Upper lobe of left lung (tissue), 6 donors: Measurements from ENCODE around the gene UBE2N. TPM values are rescaled to one million over a fixed set of nuclear protein-coding genes. Genes with fewer than 3 reads are reported as not detected.

Experiments
- ATAC-seq, 2 donors: fragments of 200-7000 bp; cut with Tn5 transposase; one replicate each; pipeline ENCODE4 v1.9.1; 2022; ENCODE audit warnings: mild to moderate bottlenecking in 2 of 2, moderate library complexity in 2 of 2; ENCODE audit not compliant: low FRiP score in 2 of 2
- DNase-seq, 2 donors: peaks; one replicate each; pipeline ENCODE4 v3.0.0-alpha.2; 2019 to 2020
- H3K27ac ChIP-seq, 4 donors: fragments of 200-600 bp; sonication (generic); one replicate each; pipeline ENCODE4 v1.5.1; 2016 to 2019
- H3K27me3 ChIP-seq, 4 donors: fragments of 200-600 bp; sonication (generic); one replicate each; pipeline ENCODE4 v1.5.1; 2017 to 2019
- H3K36me3 ChIP-seq, 4 donors: fragments of 200-600 bp; sonication (generic); one replicate each; pipeline ENCODE4 v1.5.1; 2016 to 2019
- H3K4me1 ChIP-seq, 4 donors: fragments of 200-600 bp; sonication (generic); one replicate each; pipeline ENCODE4 v1.5.1; 2018 to 2019
- H3K4me3 ChIP-seq, 4 donors: fragments of 200-600 bp; sonication (generic); one replicate each; pipeline ENCODE4 v1.5.1; 2017 to 2019; ENCODE audit warnings: mild to moderate bottlenecking in 2 of 4, moderate library complexity in 1 of 4
- H3K9me3 ChIP-seq, 4 donors: fragments of 200-600 bp; sonication (generic); one replicate each; pipeline ENCODE4 v1.5.1; 2018 to 2019
- EP300 ChIP-seq, 4 donors: sonication (generic); formaldehyde crosslinking; IDR thresholded peaks; one replicate each; pipeline ENCODE4 v1.5.1; 2017; ENCODE audit warnings: antibody characterized with exemption in 4 of 4, control low read depth in 2 of 4
- POLR2A ChIP-seq, 4 donors: fragments of 450-650 bp; IDR thresholded peaks; one replicate each; pipeline ENCODE4 v1.5.1; 2016 to 2017; ENCODE audit warnings: antibody characterized with exemption in 4 of 4, mild to moderate bottlenecking in 2 of 4
- POLR2AphosphoS5 ChIP-seq, 2 donors: sonication (generic); formaldehyde crosslinking; IDR thresholded peaks; one replicate each; pipeline ENCODE4 v1.5.1; 2017; ENCODE audit warnings: antibody characterized with exemption in 2 of 2
- WGBS, 2 donors: methylation state at CpG; one replicate each; pipeline ENCODE4 v1.1.5; 2017 to 2018; 5-methylcytosine and 5-hydroxymethylcytosine counted together
- total RNA-seq, 6 donors: library from RNA; depleted of rRNA in 4 of 6; stranded (reverse); fragments of >200 nt in 4 of 6; gene quantifications; one replicate each; pipeline versions ENCODE4 v1.1.0 to v1.2.1, GENCODE V29; 2016 to 2021
- TF ChIP-seq, protein P1 (sequence below), 6 experiments: fragments of 450-650 bp in 4 of 6; fragments of 200-600 bp in 2 of 6; sonication (generic) in 2 of 6; IDR thresholded peaks; one replicate each; pipeline ENCODE4 v1.5.1; 2016 to 2019; ENCODE audit warnings: antibody characterized with exemption in 6 of 6
- donor health status: DM: no; HTN: no; CAD: no; lungs with moderate emphysema.
- donor health status: DM: no; HTN: yes; CAD: no; lungs with severe emphysema.

The UBE2N gene, protein sequence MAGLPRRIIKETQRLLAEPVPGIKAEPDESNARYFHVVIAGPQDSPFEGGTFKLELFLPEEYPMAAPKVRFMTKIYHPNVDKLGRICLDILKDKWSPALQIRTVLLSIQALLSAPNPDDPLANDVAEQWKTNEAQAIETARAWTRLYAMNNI
- 10 to 100 TPM in 5 of 6 donors, 1 to 10 TPM in 1; 10.0 to 78.1 (median 46.3) TPM for total RNA-seq

DNA sequence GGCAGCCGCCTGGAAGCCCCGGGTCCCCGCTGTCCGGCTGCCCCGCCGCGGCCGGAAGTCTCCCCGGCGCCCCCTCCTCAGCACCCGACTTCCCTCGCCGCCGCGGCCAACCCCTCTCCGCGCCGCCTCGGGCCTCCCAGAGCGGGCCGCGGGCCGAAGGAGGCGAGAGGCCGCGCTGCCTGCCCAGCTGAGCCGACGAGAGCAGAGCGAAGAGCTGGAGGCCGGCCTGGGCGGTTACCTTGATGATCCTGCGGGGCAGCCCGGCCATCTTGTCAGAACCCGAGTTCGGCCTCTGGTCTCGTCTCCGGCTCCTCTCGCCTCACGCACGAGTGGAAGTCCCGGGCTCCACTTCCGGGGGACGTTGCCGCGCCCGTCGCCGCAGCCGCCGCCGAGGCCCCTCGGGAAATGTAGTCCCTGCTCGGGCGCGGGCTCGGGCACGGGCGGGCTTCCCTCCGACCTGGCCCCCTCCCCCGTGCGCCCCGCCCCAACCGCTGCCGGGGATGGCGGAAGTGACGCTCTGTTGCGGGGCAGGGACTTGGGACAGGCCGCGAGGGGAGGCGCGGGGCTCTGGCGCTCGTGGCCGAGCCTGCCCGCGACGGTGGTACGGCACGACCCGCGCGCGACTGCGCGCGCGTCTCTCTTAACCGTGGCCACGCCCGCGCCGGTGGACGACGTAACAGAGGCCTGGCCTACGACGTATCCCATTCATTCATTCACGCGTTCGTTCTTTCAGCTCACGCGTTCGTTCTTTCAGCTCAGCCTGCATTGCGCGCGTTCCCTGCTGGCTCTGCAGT lies at the start of gene UBE2N:
TSS of gene UBE2N (minus strand) at position 331 of the 794 bp plus-strand sequence. CDS start at position 268, 63 bp downstream.
- peaks cover 25 to 49% (median 33%) of the 10 kb centered on the region in 4 donors for H3K4me1 ChIP-seq
- peak within 1 kb of the TSS; percentile 96 to 100 (median 99) for H3K4me3 ChIP-seq
- peak within 1 kb of the TSS; percentile 90 to 97 (median 96) for H3K27ac ChIP-seq
- WGBS, 2 donors, result 0% methylated on average over 3 to 74 of the region's 105 CpGs
- TF ChIP-seq POLR2AphosphoS5 (IDR thresholded peaks at IDR 0.05) (peak; percentile 81 to 83), EP300 (IDR thresholded peaks at IDR 0.05) (peak in 2 of 4 donors; percentile 1 to 46), POLR2A (IDR thresholded peaks at IDR 0.05) (peak in 3 of 4 donors; percentile 61 to 87 (median 67))
- TF ChIP-seq, protein P1, sequence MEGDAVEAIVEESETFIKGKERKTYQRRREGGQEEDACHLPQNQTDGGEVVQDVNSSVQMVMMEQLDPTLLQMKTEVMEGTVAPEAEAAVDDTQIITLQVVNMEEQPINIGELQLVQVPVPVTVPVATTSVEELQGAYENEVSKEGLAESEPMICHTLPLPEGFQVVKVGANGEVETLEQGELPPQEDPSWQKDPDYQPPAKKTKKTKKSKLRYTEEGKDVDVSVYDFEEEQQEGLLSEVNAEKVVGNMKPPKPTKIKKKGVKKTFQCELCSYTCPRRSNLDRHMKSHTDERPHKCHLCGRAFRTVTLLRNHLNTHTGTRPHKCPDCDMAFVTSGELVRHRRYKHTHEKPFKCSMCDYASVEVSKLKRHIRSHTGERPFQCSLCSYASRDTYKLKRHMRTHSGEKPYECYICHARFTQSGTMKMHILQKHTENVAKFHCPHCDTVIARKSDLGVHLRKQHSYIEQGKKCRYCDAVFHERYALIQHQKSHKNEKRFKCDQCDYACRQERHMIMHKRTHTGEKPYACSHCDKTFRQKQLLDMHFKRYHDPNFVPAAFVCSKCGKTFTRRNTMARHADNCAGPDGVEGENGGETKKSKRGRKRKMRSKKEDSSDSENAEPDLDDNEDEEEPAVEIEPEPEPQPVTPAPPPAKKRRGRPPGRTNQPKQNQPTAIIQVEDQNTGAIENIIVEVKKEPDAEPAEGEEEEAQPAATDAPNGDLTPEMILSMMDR (IDR thresholded peaks at IDR 0.05), result peak in 2 of 6 experiments; percentile 36 to 40
- no peaks in the 10 kb centered on the region for H3K9me3 ChIP-seq
- DNase-seq (peak; percentile 97 to 99), ATAC-seq (peak; percentile 97 to 99)
- H3K27me3 ChIP-seq, result no peaks in the 10 kb centered on the region
- H3K36me3 ChIP-seq, result no peaks in the 10 kb centered on the region

DNA sequence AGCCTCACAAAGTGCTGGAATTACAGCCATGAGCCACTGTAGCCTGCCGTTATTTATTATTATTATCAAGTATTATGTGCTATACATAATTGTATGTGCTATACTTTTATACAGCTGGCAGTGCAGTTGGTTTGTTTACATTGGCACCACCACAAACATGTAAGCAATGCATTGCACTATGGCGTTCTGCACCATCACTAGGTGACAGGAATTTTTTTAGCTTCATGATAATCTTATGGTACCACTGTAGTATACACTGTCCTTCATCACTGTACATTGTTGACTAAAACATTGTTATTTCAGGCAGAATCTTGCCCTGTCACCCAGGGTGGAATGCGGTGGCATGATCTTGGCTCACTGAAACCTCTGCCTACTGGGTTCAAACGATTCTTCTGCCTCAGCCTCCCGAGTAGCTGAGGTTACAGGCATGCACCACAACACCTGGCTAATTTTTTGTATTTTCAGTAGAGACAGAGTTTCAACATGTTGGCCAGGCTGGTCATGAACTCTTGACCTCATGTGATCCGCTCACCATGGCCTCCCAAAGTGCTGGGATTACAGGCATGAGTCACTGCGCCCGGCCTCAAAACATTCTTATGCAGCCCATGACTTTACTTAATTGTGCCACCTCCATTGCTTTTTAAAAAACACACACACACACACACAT lies 42.7 kb upstream of the UBE2N start:
- no peaks in the 10 kb centered on the region for H3K9me3 ChIP-seq
- H3K4me3 ChIP-seq, result no peak overlapping the region
- no peaks in the 10 kb centered on the region for H3K27me3 ChIP-seq
- ATAC-seq (no peak), DNase-seq (no peak)
- peaks cover 5 to 90% (median 39%) of the 10 kb centered on the region in 4 donors for H3K36me3 ChIP-seq
- 66 to 75% methylated on average over 8 of the region's 8 CpGs for WGBS, 2 donors
- H3K27ac ChIP-seq, result no peak overlapping the region
- TF ChIP-seq EP300 (IDR thresholded peaks at IDR 0.05) (no peak), POLR2A (IDR thresholded peaks at IDR 0.05) (no peak), POLR2AphosphoS5 (IDR thresholded peaks at IDR 0.05) (no peak)
- TF ChIP-seq, protein P1 (IDR thresholded peaks at IDR 0.05), result no peak
- H3K4me1 ChIP-seq, result no peaks in the 10 kb centered on the region

DNA sequence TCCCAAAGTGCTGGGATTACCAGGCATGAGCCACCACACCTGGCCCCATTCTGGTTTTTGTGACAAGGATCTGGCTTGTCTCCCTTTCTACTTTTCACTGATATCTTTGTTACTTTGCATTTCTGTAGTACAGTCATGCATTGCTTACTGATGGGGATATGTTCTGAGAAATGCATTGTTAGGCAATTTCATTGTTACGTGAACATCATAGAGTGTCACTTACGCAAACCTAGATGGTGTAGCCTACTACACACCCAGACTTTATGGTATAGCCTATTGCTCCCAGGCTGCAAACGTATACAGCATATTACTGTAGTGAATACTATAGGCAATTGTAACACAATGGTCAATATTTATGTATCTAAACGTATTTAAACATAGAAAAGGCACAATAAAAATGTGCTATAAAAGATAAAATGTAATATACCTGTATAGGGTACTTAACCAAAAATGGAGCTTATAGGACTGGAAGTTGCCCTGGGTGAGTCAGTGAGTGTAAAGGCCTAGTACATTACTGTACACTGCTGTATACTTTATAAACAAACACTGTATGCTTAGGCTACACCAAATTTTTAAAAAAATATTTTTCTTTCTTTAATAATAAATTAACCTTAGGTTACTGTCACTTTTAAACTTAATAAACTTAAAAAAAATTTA lies 41.5 kb upstream of the UBE2N start:
- ATAC-seq (no peak), DNase-seq (no peak)
- H3K36me3 ChIP-seq, result peaks cover 2 to 89% (median 38%) of the 10 kb centered on the region in 4 donors

DNA sequence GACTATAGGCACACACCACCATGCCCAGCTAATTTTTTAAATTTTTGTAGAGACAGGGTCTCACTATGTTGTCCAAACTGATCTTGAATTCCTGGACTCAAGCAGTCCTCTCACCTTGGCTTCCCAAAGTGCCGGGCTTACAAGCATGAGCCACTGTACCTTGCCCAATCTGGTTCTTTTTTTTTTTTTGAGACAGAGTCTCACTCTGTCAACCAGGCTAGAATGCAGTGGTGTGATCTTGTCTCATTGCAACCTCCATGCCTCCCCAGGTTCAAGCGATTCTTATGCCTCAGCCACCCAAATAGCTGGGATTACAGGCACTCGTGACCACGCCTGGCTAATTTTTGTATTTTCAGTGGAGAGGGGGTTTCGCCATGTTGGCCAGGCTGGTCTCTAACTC lies 41.0 kb upstream of the UBE2N start:
- no peaks in the 10 kb centered on the region for H3K9me3 ChIP-seq

More for the DNA sequence above, 41.5 kb upstream of the UBE2N start:
- Histone ChIP-seq H3K27ac (no peak overlapping the region), H3K9me3 (no peaks in the 10 kb centered on the region), H3K4me3 (no peak overlapping the region), H3K27me3 (no peaks in the 10 kb centered on the region), H3K4me1 (no peaks in the 10 kb centered on the region)
- WGBS, 2 donors, result 89 to 91% methylated on average over 4 of the region's 4 CpGs
- TF ChIP-seq POLR2AphosphoS5 (IDR thresholded peaks at IDR 0.05) (no peak), POLR2A (IDR thresholded peaks at IDR 0.05) (no peak), EP300 (IDR thresholded peaks at IDR 0.05) (no peak)
- TF ChIP-seq, protein P1 (IDR thresholded peaks at IDR 0.05), result no peak

More for the DNA sequence above, 41.0 kb upstream of the UBE2N start:
- Histone ChIP-seq H3K4me3 (no peak overlapping the region), H3K27me3 (no peaks in the 10 kb centered on the region), H3K36me3 (peaks cover 0 to 89% (median 40%) of the 10 kb centered on the region in 4 donors), H3K27ac (no peak overlapping the region), H3K4me1 (no peaks in the 10 kb centered on the region)
- DNase-seq (no peak), ATAC-seq (no peak)
- TF ChIP-seq POLR2AphosphoS5 (IDR thresholded peaks at IDR 0.05), result no peak
- no peak for TF ChIP-seq POLR2A (IDR thresholded peaks at IDR 0.05)
- TF ChIP-seq EP300 (IDR thresholded peaks at IDR 0.05), result no peak
- TF ChIP-seq, protein P1 (IDR thresholded peaks at IDR 0.05), result no peak
- 97 to 98% methylated on average over 5 of the region's 5 CpGs for WGBS, 2 donors
